ENCODE measurements around the gene UAP1L1.

DNA sequence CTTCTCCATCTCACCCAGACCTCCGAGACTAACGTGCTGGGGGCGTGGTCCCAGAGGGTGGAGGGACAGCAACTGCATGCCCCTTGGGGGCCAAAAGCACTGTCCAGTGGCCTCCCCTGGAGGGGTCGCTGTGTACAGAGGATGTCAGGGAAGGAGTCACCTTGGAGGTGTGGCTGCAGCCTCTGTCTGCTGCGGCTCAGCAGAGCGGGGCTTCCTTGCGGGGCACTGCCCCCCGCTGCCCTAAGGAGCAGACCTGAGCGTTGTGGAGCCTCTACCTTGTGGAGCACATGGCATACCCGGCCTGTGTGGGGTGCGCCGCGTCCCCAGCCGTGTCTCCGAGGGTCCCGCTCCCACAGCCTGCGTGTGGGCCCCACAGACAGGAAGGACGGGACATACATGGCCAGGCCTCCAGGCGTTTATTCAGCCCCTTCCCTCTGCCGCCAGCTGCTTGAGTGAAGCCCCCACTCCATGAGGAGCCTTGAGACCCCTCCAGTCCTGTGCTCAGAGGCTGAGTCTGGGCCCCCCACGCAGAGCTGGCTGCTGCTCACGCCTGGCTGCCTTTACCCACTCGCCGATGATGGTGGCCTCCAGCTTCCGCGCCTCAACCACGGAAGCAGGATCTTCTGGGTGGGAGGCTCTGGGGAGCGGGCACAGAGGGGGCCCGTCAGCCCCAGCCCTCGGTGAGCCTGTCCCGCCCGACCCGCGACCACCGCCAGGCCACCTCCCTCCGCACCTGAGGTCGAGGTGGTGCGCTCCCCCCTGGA, 33.0 kb downstream of the UAP1L1 start:
- no peak for TF ChIP-seq POLR2A (IDR thresholded peaks at IDR 0.05; ENCODE audit: low read depth)
- TF ChIP-seq, protein P1, sequence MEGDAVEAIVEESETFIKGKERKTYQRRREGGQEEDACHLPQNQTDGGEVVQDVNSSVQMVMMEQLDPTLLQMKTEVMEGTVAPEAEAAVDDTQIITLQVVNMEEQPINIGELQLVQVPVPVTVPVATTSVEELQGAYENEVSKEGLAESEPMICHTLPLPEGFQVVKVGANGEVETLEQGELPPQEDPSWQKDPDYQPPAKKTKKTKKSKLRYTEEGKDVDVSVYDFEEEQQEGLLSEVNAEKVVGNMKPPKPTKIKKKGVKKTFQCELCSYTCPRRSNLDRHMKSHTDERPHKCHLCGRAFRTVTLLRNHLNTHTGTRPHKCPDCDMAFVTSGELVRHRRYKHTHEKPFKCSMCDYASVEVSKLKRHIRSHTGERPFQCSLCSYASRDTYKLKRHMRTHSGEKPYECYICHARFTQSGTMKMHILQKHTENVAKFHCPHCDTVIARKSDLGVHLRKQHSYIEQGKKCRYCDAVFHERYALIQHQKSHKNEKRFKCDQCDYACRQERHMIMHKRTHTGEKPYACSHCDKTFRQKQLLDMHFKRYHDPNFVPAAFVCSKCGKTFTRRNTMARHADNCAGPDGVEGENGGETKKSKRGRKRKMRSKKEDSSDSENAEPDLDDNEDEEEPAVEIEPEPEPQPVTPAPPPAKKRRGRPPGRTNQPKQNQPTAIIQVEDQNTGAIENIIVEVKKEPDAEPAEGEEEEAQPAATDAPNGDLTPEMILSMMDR (IDR thresholded peaks at IDR 0.05): no peak

All from esophagus muscularis mucosa (tissue), 3 donors.